Measurements from ENCODE around the gene GASK1A. TPM values are rescaled to one million over a fixed set of nuclear protein-coding genes. Genes with fewer than 3 reads are reported as not detected.

The GASK1A gene
- total and polyA plus RNA-seq, 10 donors = 0.43 to 4.0 (median 1.8) TPM

- DNase-seq = no peak
- intact Hi-C loops (cut with DNase I; ENCODE audit: low total_unique reads) = no loop called here
- WGBS, 5 donors = 69 to 89% (median 79%) methylated on average over 2 of the region's 2 CpGs
- no peak overlapping the region for H3K4me3 ChIP-seq
- peaks cover 0 to 37% (median 23%) of the 10 kb centered on the region in 8 donors for H3K9me3 ChIP-seq
- no peak overlapping the region for H3K27ac ChIP-seq
- TF ChIP-seq POLR2AphosphoS5 (IDR thresholded peaks at IDR 0.05) = no peak
- no peak for TF ChIP-seq CTCF (IDR thresholded peaks at IDR 0.05 in 8 of 11, conservative IDR thresholded peaks at IDR 0.05 in 3 of 11)
- no peaks in the 10 kb centered on the region for H3K36me3 ChIP-seq
- peaks cover 0 to 32% (median 23%) of the 10 kb centered on the region in 7 donors for H3K27me3 ChIP-seq (replicated peaks in 1 of 7)
- H3K4me1 ChIP-seq = peaks cover 0 to 20% (median 13%) of the 10 kb centered on the region in 6 donors
Measured at GRCh38 chr3:42975456-42975855, 3.7 kb upstream of the GASK1A start.

GRCh38 chr3:42975955-42976354 lies 3.2 kb upstream of the GASK1A start:
- DNase-seq = no peak
- intact Hi-C loops (cut with DNase I; ENCODE audit: low total_unique reads) = no loop called here
- peaks cover 0 to 23% (median 13%) of the 10 kb centered on the region in 6 donors for H3K4me1 ChIP-seq
- no peaks in the 10 kb centered on the region for H3K36me3 ChIP-seq
- H3K27me3 ChIP-seq (replicated peaks in 1 of 7) = peaks cover 0 to 37% (median 23%) of the 10 kb centered on the region in 7 donors
- no peak overlapping the region for H3K27ac ChIP-seq
- TF ChIP-seq CTCF (IDR thresholded peaks at IDR 0.05 in 8 of 11, conservative IDR thresholded peaks at IDR 0.05 in 3 of 11) (no peak), POLR2AphosphoS5 (IDR thresholded peaks at IDR 0.05) (no peak), POLR2A (IDR thresholded peaks at IDR 0.05) (no peak)
- WGBS, 5 donors = 84 to 98% (median 91%) methylated on average over 5 of the region's 5 CpGs
- H3K4me3 ChIP-seq = no peak overlapping the region
- peaks cover 0 to 37% (median 23%) of the 10 kb centered on the region in 8 donors for H3K9me3 ChIP-seq

- intact Hi-C loops (cut with DNase I; ENCODE audit: low total_unique reads) = no loop called here
- no peaks in the 10 kb centered on the region for H3K36me3 ChIP-seq
- peak overlapping the region in 3 of 8 donors; percentile 49 to 71 (median 52) for H3K4me3 ChIP-seq
- peaks cover 0 to 58% (median 23%) of the 10 kb centered on the region in 7 donors for H3K27me3 ChIP-seq (replicated peaks in 1 of 7)
- WGBS, 5 donors = 83 to 90% (median 84%) methylated on average over 12 of the region's 12 CpGs
- DNase-seq = no peak
- H3K27ac ChIP-seq = no peak overlapping the region
- peaks cover 0 to 23% (median 13%) of the 10 kb centered on the region in 6 donors for H3K4me1 ChIP-seq
- no peak for TF ChIP-seq POLR2AphosphoS5 (IDR thresholded peaks at IDR 0.05)
- no peak for TF ChIP-seq POLR2A (IDR thresholded peaks at IDR 0.05)
- no peak for TF ChIP-seq CTCF (IDR thresholded peaks at IDR 0.05 in 8 of 11, conservative IDR thresholded peaks at IDR 0.05 in 3 of 11)
- peaks cover 0 to 10% (median 2%) of the 10 kb centered on the region in 8 donors for H3K9me3 ChIP-seq
Measured at GRCh38 chr3:42980209-42980608, 1.1 kb downstream of the GASK1A start.

DNA sequence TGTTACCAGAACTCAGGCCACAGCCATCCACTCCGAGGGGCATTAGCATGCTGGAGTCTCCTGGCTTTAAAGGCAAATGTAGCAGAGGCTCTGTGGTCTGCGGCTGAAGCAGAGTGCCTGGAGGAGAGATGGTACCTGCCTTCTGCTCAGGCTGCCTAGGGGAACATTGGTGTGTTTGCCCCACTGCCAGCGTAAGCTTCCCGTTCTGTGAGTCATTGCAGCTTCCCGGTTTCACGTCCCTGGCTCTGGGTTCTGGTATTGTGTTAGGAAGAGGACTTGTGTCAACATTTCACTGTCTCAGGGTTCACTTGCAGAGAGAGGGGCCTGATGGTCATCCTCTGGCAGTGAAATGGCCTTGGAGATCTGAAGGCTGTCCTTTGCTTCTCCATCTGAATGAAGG lies 1.8 kb downstream of the GASK1A start:
- intact Hi-C loops (cut with DNase I; ENCODE audit: low total_unique reads) = no loop called here
- H3K36me3 ChIP-seq = no peaks in the 10 kb centered on the region
- no peak overlapping the region for H3K27ac ChIP-seq
- WGBS, 5 donors = 70 to 84% (median 76%) methylated on average over 6 of the region's 6 CpGs
- H3K27me3 ChIP-seq (replicated peaks in 1 of 7) = peaks cover 0 to 58% (median 23%) of the 10 kb centered on the region in 7 donors
- peaks cover 0 to 4% (median 0%) of the 10 kb centered on the region in 8 donors for H3K9me3 ChIP-seq
- no peak overlapping the region for H3K4me3 ChIP-seq
- peaks cover 0 to 23% (median 13%) of the 10 kb centered on the region in 6 donors for H3K4me1 ChIP-seq
- no peak for TF ChIP-seq POLR2AphosphoS5 (IDR thresholded peaks at IDR 0.05)
- TF ChIP-seq CTCF (IDR thresholded peaks at IDR 0.05 in 8 of 11, conservative IDR thresholded peaks at IDR 0.05 in 3 of 11) = no peak
- TF ChIP-seq POLR2A (IDR thresholded peaks at IDR 0.05) = no peak
- no peak for DNase-seq
